ENCODE data around the gene RND3. TPM values are rescaled to one million over a fixed set of nuclear protein-coding genes. Genes with fewer than 3 reads are reported as not detected.

Gene RND3
- total RNA-seq, 1 donor from 2014 or later, result 161 TPM

- Mint-ChIP-seq H3K27ac (no peak overlapping the region), H3K4me3 (no peak overlapping the region), H3K36me3 (no peaks in the 10 kb centered on the region), H3K4me1 (ENCODE audit: unreplicated experiment) (peaks cover 18% of the 10 kb centered on the region), H3K9me3 (peaks cover 8% of the 10 kb centered on the region), H3K27me3 (no peaks in the 10 kb centered on the region)
- no peak for TF ChIP-seq CTCF (conservative IDR thresholded peaks at IDR 0.05)
- DNase-seq (ENCODE audit: extremely low spot score, unreplicated experiment), result no peak
Measured at GRCh38 chr2:150442484-150442883, 45.0 kb downstream of the RND3 start.

GRCh38 chr2:150441784-150442183 is 45.7 kb downstream of the RND3 start:
- DNase-seq (ENCODE audit: extremely low spot score, unreplicated experiment), result no peak
- no peaks in the 10 kb centered on the region for H3K27me3 Mint-ChIP-seq
- peak overlapping the region; percentile 74 for H3K27ac Mint-ChIP-seq
- peak overlapping the region; percentile 69 for H3K4me3 Mint-ChIP-seq
- peaks cover 18% of the 10 kb centered on the region for H3K4me1 Mint-ChIP-seq (ENCODE audit: unreplicated experiment)
- H3K9me3 Mint-ChIP-seq, result peaks cover 8% of the 10 kb centered on the region
- H3K36me3 Mint-ChIP-seq, result no peaks in the 10 kb centered on the region
- no peak for TF ChIP-seq CTCF (conservative IDR thresholded peaks at IDR 0.05)

- H3K27ac Mint-ChIP-seq, result no peak overlapping the region
- no peaks in the 10 kb centered on the region for H3K36me3 Mint-ChIP-seq
- no peak for DNase-seq (ENCODE audit: extremely low spot score, unreplicated experiment)
- TF ChIP-seq CTCF (conservative IDR thresholded peaks at IDR 0.05), result no peak
- H3K4me3 Mint-ChIP-seq, result no peak overlapping the region
- H3K27me3 Mint-ChIP-seq, result no peaks in the 10 kb centered on the region
- peaks cover 8% of the 10 kb centered on the region for H3K9me3 Mint-ChIP-seq
- H3K4me1 Mint-ChIP-seq (ENCODE audit: unreplicated experiment), result peaks cover 18% of the 10 kb centered on the region
Measured at GRCh38 chr2:150441226-150441625, 46.2 kb downstream of the RND3 start.

GRCh38 chr2:150438654-150439053 is 48.8 kb downstream of the RND3 start:
- Mint-ChIP-seq H3K36me3 (no peaks in the 10 kb centered on the region), H3K27me3 (no peaks in the 10 kb centered on the region), H3K9me3 (peaks cover 4% of the 10 kb centered on the region), H3K4me1 (ENCODE audit: unreplicated experiment) (peaks cover 18% of the 10 kb centered on the region), H3K4me3 (no peak overlapping the region), H3K27ac (no peak overlapping the region)
- DNase-seq (ENCODE audit: extremely low spot score, unreplicated experiment), result no peak
- TF ChIP-seq CTCF (conservative IDR thresholded peaks at IDR 0.05), result no peak

GRCh38 chr2:150438041-150438440 is 49.4 kb downstream of the RND3 start:
- no peaks in the 10 kb centered on the region for H3K36me3 Mint-ChIP-seq
- no peaks in the 10 kb centered on the region for H3K27me3 Mint-ChIP-seq
- DNase-seq (ENCODE audit: extremely low spot score, unreplicated experiment), result no peak
- no peak overlapping the region for H3K4me3 Mint-ChIP-seq
- H3K4me1 Mint-ChIP-seq (ENCODE audit: unreplicated experiment), result peaks cover 18% of the 10 kb centered on the region
- TF ChIP-seq CTCF (conservative IDR thresholded peaks at IDR 0.05), result no peak
- peaks cover 4% of the 10 kb centered on the region for H3K9me3 Mint-ChIP-seq
- no peak overlapping the region for H3K27ac Mint-ChIP-seq

- no peak overlapping the region for H3K4me3 Mint-ChIP-seq
- TF ChIP-seq CTCF (conservative IDR thresholded peaks at IDR 0.05), result no peak
- no peaks in the 10 kb centered on the region for H3K9me3 Mint-ChIP-seq
- H3K27ac Mint-ChIP-seq, result no peak overlapping the region
- H3K27me3 Mint-ChIP-seq, result no peaks in the 10 kb centered on the region
- H3K36me3 Mint-ChIP-seq, result no peaks in the 10 kb centered on the region
- DNase-seq (ENCODE audit: extremely low spot score, unreplicated experiment), result no peak
- peaks cover 27% of the 10 kb centered on the region for H3K4me1 Mint-ChIP-seq (ENCODE audit: unreplicated experiment)
Measured at GRCh38 chr2:150432312-150432625, 55.2 kb downstream of the RND3 start.

Measured in type B pancreatic cell (in vitro differentiated cells).